IgD-negative memory B cell (primary cell): Measurements from ENCODE around the gene MYL6. TPM values are rescaled to one million over a fixed set of nuclear protein-coding genes. Genes with fewer than 3 reads are reported as not detected.
A peak's percentile ranks its signal among the peaks of the same experiment; 100 is the strongest.

Experiments used
- H3K27ac Mint-ChIP-seq, 3 donors: one replicate each; pipeline ENCODE4 v1.8.0; 2020 to 2022; ENCODE audit warnings: mild to moderate bottlenecking in 3 of 3, mixed read lengths in 3 of 3, moderate library complexity in 1 of 3
- H3K27me3 Mint-ChIP-seq: one replicate; pipeline ENCODE4 v1.8.0; 2021; ENCODE audit warnings: mixed read lengths
- H3K36me3 Mint-ChIP-seq: one replicate; pipeline ENCODE4 v1.8.0; 2020; ENCODE audit warnings: mild to moderate bottlenecking, mixed read lengths
- H3K4me1 Mint-ChIP-seq, 3 donors: one replicate each; pipeline ENCODE4 v1.8.0; 2020 to 2022; ENCODE audit warnings: mixed read lengths in 3 of 3, mild to moderate bottlenecking in 1 of 3
- H3K4me3 Mint-ChIP-seq, 4 donors: one replicate each; pipeline ENCODE4 v1.8.0; 2020 to 2022; ENCODE audit warnings: mild to moderate bottlenecking in 4 of 4, mixed read lengths in 4 of 4, moderate library complexity in 3 of 4
- H3K9me3 Mint-ChIP-seq, 3 donors: one replicate each; pipeline ENCODE4 v1.8.0; 2020 to 2021; ENCODE audit warnings: mixed read lengths in 3 of 3, mild to moderate bottlenecking in 1 of 3
- polyA plus RNA-seq: library from polyadenylated mRNA; unstranded; fragments of 300-500 nt; fragmentation: Illumina TruSeq; gene quantifications from one replicate; pipeline ENCODE4 v1.2.3, GENCODE V29; 2021

The MYL6 gene
- polyA plus RNA-seq, 1 donor from 2014 or later: 1,656 TPM

DNA sequence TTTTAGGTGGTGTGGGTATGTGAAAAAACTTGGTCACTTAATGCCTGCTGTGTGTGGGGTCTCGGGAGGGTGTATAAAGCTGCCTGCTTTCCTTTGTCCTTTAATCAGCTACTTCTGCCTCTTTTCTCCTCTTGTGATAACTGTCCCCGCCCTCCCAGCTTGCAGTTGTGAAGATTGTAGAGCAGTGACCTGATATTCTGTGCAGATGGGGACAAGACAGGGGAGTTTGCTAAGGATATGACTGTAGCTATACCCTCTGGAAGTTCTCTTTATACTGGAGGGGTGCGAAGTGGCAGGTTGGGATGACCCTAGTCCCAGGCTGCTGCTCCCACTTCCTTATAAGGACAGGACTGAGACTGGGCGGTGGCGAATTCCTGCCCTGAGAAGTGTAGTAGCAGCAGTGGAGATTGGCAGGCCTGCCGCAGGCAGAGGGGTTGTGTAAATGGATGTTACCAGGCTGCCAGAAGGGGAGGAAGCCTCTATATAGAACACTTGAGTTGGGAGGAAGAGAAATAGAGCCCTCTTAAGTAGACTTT is 835 bp downstream of the MYL6 start:
- Mint-ChIP-seq H3K27ac (peak overlapping the region; percentile 64 to 99 (median 97)), H3K4me1 (peaks cover 18 to 28% (median 27%) of the 10 kb centered on the region in 3 donors), H3K9me3 (no peaks in the 10 kb centered on the region), H3K4me3 (peak overlapping the region; percentile 79 to 100 (median 99)), H3K27me3 (no peaks in the 10 kb centered on the region), H3K36me3 (peaks cover 4% of the 10 kb centered on the region)

DNA sequence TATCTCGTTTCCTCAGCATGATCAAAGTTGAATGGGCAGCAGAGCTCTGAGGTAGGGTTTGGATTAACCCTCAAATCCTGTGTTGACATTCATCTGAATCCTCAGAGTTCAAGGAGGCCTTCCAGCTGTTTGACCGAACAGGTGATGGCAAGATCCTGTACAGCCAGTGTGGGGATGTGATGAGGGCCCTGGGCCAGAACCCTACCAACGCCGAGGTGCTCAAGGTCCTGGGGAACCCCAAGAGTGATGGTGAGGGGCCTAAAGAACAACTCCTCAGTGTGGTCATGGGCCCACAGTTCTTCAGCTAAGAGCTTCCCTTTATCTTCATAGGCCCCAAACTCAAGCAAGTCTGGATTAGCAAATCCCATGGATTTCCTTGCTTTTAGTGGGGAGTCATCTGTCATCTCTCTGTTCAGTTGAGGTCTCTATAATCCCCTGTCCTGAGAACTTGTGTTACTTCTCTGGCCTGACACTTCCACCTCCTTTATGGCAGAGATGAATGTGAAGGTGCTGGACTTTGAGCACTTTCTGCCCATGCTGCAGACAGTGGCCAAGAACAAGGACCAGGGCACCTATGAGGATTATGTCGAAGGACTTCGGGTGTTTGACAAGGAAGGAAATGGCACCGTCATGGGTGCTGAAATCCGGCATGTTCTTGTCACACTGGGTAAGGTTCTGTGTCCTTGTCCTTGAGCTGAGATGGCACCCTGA is 1.5 kb downstream of the MYL6 start:
- Mint-ChIP-seq H3K36me3 (peaks cover 4% of the 10 kb centered on the region), H3K4me1 (peaks cover 18 to 28% (median 27%) of the 10 kb centered on the region in 3 donors), H3K27ac (peak overlapping the region; percentile 64 to 99 (median 97)), H3K4me3 (peak overlapping the region; percentile 79 to 100 (median 99)), H3K9me3 (no peaks in the 10 kb centered on the region), H3K27me3 (no peaks in the 10 kb centered on the region)

DNA sequence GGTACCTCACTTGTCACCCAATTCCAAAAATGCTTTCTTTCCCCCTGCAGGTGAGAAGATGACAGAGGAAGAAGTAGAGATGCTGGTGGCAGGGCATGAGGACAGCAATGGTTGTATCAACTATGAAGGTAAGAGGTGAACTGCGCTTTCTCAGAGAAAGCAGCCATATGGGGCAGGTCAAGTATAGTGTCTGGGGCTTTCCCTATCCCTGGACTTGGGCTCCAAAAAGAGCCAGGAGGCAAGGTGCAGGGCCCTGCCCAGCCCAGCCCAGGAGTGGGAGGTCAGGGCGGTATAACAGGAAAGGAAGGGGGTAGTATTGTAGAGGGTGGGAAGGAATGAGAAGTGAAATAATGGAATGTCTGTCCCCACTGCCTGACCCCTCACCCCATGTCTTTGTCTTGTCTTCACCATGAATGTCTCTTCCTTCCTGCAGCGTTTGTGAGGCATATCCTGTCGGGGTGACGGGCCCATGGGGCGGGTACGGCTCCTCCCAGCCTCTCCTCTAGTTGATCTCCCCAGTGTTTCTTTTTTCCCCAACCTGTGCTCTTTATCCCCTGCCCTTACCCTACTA is 2.1 kb downstream of the MYL6 start:
- Mint-ChIP-seq H3K4me1 (peaks cover 18 to 27% (median 24%) of the 10 kb centered on the region in 3 donors), H3K36me3 (peaks cover 4% of the 10 kb centered on the region)

DNA sequence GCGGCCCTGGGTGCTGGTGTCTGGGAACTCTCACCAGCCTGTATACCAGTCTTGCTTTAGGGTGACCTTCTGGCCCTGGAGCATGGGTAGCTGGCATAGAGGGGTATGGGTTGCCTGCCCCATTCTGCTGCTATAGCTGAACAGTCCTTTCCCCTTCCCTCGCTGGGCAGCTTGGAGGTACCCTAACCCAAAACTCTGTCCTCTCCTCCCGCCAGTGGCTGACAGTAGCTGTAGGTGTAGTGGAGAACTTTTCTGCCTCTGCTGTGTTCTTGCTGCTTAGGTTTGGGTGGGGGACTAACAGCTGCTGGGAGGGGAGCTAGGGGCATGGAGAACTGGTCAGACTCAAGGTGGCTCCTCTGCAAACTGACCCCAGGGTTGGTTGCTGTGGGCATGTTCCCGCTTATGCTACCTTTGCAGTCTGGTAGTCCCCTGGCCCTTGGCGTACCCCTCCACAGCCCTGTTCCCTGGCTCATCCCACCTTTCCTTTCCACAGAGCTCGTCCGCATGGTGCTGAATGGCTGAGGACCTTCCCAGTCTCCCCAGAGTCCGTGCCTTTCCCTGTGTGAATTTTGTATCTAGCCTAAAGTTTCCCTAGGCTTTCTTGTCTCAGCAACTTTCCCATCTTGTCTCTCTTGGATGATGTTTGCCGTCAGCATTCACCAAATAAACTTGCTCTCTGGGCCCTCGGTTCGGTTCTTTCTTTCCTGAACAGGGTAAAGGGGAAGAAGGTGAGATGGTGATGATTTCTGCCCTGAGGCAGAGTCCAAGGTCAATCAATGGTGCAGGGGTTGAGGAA is 2.9 kb downstream of the MYL6 start:
- peak overlapping the region in 2 of 4 donors; percentile 79 to 84 for H3K4me3 Mint-ChIP-seq
- H3K27me3 Mint-ChIP-seq: no peaks in the 10 kb centered on the region
- H3K4me1 Mint-ChIP-seq: peaks cover 18 to 27% (median 21%) of the 10 kb centered on the region in 3 donors
- H3K27ac Mint-ChIP-seq: peak overlapping the region; percentile 64 to 97 (median 87)
- peaks cover 4% of the 10 kb centered on the region for H3K36me3 Mint-ChIP-seq
- H3K9me3 Mint-ChIP-seq: no peaks in the 10 kb centered on the region

More for the DNA sequence above, 2.1 kb downstream of the MYL6 start:
- H3K27ac Mint-ChIP-seq: peak overlapping the region; percentile 64 to 97 (median 87)
- H3K4me3 Mint-ChIP-seq: peak overlapping the region; percentile 79 to 100 (median 94)
- no peaks in the 10 kb centered on the region for H3K9me3 Mint-ChIP-seq
- no peaks in the 10 kb centered on the region for H3K27me3 Mint-ChIP-seq

DNA sequence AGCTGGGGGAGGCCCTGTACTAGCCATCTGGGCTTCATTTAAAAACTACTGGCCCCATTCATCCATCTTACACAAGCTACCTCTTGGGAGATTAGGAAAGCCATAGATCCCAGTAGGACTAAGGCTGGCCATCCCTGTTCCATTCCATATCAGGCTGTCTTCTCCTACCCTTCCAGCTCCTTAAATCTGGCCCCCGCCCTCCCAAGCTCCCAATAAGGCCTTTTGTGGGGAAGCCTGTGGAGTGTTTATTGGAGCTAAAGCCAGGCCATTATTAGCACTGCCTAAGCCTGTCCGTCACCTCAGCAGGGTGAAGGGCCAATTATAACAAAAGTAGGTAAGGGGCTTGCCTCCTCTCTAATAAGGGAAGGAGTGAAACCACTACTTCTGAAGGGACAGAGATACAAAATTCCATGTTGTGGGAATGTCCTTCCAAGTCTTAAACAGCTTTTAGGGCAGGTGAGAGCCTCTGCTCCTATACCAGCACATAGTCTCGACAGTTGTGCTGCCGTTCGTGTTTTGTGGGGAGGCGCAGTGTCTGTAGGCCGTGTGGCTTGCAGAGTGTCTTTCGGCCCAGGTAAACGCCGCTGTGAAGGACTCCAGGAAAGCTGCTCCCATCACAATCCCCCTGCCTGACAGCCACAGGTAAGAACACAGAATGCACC is 3.7 kb downstream of the MYL6 start:
- Mint-ChIP-seq H3K9me3 (no peaks in the 10 kb centered on the region), H3K27ac (peak overlapping the region in 2 of 3 donors; percentile 51 to 73), H3K4me3 (peak overlapping the region in 1 of 4 donors; percentile 79), H3K27me3 (no peaks in the 10 kb centered on the region), H3K36me3 (peaks cover 4% of the 10 kb centered on the region), H3K4me1 (peaks cover 18 to 27% (median 21%) of the 10 kb centered on the region in 3 donors)

DNA sequence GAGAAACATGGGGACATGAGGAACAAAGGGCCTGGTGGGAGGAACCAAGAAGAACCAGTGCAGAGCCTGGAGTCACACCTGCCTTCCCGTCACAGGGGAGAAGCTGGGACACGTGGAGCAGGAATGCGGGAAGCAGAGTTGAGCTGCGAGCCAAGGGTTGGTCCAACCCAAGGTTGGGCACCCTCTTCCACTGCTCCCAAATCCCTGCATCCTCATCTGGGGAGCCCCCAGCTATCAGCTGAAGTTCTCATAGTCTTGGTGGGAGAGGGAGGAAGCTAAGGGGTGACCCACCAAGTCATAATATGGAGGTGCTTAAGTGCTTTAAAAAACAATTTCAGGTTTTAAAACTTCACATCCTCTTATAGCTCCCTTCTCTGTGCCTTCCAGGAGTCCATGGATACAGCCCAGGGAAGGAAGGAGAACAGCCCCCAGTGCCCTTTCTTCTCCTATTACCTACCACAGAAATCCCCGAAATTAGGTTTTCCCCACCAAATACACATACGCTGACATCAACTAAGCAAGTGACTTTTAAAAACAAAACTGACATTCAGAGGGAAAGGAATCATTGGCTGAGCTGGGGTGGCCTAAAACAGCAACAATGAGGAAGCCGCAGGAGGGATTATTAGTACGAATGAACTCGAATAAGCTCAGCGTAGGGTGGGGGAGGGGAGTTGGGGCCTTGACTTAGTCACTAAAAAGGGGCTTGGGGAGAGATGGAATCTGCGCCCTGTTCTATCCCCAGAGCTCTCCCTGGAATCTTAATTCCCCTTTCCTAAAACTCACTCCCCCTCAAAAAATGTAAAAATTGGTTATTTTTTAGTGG is 4.5 kb downstream of the MYL6 start:
- Mint-ChIP-seq H3K4me3 (no peak overlapping the region), H3K27ac (peak overlapping the region; percentile 19 to 44 (median 31)), H3K27me3 (no peaks in the 10 kb centered on the region), H3K9me3 (no peaks in the 10 kb centered on the region), H3K4me1 (peaks cover 18 to 24% (median 20%) of the 10 kb centered on the region in 3 donors), H3K36me3 (peaks cover 4% of the 10 kb centered on the region)

DNA sequence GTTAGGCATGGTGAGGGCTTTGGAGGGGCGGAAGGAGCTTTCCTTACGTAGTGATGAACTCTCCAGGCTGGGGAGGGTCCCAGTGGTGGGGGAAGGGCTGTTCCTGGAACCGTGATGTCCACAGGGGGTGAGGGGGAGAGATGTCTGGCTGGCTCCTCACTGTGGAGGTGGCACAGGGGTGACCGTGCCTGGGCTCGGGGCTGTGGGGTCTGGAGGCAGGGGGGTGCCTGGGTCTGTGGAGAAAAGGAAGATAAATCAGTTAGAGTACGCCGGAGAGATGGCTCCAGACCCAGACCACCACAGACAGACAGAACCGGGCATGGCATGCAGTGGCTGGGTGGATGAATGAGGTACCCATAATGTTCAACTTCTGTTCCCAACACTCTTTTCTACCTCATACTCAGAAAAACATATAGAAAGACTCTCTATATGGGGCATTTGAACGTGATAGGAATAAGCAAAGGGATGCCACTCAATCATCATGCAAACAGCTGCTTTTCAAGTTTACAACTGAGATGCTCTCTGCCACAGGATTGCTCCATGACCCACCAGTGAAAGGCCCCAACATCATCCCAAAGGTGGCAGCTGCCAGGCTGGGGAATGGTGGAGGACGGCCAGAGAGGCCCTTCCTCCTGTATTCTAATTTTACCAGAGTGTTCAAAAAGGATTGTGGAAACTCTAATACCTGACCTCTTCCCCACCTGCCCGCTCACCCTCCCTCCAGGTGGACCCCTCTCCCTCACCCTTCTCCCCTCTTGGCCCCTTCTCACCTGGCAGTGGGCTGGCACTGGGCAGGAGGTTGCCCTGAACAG is 5.6 kb downstream of the MYL6 start:
- Mint-ChIP-seq H3K9me3 (no peaks in the 10 kb centered on the region), H3K36me3 (peaks cover 4% of the 10 kb centered on the region), H3K27me3 (no peaks in the 10 kb centered on the region), H3K27ac (peak overlapping the region in 2 of 3 donors; percentile 23 to 43), H3K4me3 (peak overlapping the region in 2 of 4 donors; percentile 37 to 55), H3K4me1 (peaks cover 18 to 24% (median 18%) of the 10 kb centered on the region in 3 donors)

DNA sequence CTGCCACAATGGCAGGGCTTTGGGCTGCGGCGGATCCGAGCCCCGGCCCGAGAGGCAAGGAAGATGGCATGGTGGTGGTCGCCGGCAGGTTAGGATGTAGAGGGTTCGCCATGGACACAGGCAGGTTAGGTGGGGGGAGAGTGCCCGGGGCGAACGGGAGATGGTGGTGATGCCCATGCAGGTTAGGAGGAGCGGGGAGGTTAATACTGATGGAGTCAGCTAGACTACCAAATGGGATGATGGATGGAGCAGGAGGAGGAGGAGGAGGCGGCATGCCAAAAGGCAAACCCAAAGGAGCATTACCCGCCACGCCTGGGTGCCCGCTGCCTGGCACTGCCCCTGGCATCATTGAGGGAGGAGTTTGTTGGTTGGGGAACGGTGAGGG is 6.2 kb downstream of the MYL6 start:
- H3K36me3 Mint-ChIP-seq: peaks cover 4% of the 10 kb centered on the region
- peak overlapping the region in 1 of 4 donors; percentile 55 for H3K4me3 Mint-ChIP-seq
- peak overlapping the region in 1 of 3 donors; percentile 43 for H3K27ac Mint-ChIP-seq
- H3K9me3 Mint-ChIP-seq: no peaks in the 10 kb centered on the region
- peaks cover 12 to 18% (median 13%) of the 10 kb centered on the region in 3 donors for H3K4me1 Mint-ChIP-seq
- no peaks in the 10 kb centered on the region for H3K27me3 Mint-ChIP-seq

DNA sequence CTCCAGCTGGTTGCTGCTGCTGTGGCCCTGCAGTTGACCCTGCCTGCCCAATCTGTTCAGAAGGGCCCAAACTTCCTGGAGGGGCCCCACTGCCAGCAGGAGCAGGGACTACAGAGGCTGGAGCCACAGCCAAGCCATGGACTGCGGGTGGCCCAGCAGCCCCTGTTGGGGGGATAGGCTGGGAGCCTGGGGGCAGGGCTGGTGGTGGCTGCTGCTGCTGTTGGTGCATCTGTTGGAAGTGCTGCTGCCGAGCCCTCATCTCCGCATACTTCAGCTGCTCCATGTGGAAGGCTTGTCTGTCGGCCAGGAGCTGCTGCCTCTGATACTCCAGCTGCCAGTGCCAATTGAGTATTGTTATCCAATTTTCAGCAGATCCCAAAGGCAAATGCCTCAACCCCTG is 7.2 kb downstream of the MYL6 start:
- H3K27me3 Mint-ChIP-seq: no peaks in the 10 kb centered on the region
- peaks cover 5 to 8% (median 7%) of the 10 kb centered on the region in 3 donors for H3K4me1 Mint-ChIP-seq
- H3K4me3 Mint-ChIP-seq: no peak overlapping the region
- no peaks in the 10 kb centered on the region for H3K9me3 Mint-ChIP-seq
- H3K27ac Mint-ChIP-seq: no peak overlapping the region
- H3K36me3 Mint-ChIP-seq: peaks cover 2% of the 10 kb centered on the region

DNA sequence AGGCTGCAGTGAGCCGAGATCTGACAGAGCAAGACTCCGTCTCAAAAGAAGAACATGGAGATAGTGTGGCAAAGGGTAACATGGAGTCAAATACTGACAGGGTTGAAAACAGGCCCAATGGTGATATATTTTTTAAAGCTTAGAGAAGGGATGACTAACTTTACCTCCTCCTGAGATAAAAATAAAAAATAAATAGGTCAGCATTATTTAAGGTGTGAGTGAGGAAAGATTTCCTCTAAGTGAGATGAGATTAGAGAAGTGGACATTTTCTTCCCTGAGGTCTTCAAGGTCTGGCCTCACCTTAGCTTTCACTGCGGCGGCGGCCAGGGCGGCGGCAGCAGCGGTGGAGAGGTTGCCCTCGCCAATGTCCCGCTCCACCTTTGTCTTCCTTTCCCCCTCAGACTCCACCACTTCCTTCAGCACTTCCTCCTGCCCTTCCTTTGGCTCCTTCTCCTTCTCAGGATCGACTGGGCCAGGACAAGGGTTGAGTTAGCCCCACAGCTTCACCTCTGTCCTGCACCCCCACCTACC is 11.1 kb downstream of the MYL6 start:
- Mint-ChIP-seq H3K27ac (peak overlapping the region in 2 of 3 donors; percentile 51 to 90), H3K36me3 (no peaks in the 10 kb centered on the region), H3K9me3 (no peaks in the 10 kb centered on the region), H3K4me3 (peak overlapping the region in 1 of 4 donors; percentile 26), H3K4me1 (no peaks in the 10 kb centered on the region), H3K27me3 (no peaks in the 10 kb centered on the region)

DNA sequence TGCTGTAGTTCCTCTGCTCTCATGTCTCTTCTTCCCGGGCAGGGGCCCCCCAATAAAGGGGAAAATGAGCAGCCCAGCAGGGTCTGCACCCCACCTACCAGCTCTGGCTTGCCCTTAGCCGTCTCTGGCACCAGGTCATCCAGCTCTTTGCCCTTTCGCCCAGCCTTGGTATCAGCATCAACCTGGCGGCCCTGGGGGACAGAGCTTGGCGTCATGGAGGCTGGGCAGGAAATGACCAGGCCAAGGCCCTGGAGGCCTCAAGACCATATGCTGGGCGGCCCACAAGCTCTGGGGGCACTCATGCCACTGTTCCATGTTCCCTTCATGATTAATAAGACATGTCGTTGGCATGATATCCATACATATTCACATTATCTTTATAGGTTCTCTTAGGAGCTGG is 14.7 kb downstream of the MYL6 start:
- Mint-ChIP-seq H3K36me3 (no peaks in the 10 kb centered on the region), H3K27me3 (no peaks in the 10 kb centered on the region), H3K4me3 (no peak overlapping the region), H3K4me1 (no peaks in the 10 kb centered on the region), H3K9me3 (no peaks in the 10 kb centered on the region), H3K27ac (no peak overlapping the region)

DNA sequence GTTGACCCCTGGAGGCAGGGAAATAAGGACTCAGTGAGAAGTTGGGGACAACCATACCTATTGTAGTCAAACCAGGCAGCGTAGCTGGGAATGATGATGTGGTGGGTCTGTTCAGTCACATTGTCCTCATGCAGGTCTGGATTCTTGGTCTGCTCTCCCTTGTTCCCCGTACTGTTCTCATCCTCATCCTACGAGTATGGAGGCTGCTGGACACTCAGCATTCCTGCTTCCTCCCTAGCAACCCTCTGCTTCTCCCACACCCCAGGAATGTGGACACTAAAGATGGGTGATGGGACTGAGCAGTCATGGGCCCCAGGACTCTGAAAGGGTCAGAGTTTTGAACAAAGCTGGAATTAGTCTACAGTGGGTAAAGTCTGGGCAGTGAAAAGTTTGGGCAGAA is 20.2 kb downstream of the MYL6 start:
- H3K9me3 Mint-ChIP-seq: no peaks in the 10 kb centered on the region
- H3K4me1 Mint-ChIP-seq: no peaks in the 10 kb centered on the region
- H3K27me3 Mint-ChIP-seq: no peaks in the 10 kb centered on the region
- peak overlapping the region in 1 of 3 donors; percentile 2 for H3K27ac Mint-ChIP-seq
- no peaks in the 10 kb centered on the region for H3K36me3 Mint-ChIP-seq
- no peak overlapping the region for H3K4me3 Mint-ChIP-seq

DNA sequence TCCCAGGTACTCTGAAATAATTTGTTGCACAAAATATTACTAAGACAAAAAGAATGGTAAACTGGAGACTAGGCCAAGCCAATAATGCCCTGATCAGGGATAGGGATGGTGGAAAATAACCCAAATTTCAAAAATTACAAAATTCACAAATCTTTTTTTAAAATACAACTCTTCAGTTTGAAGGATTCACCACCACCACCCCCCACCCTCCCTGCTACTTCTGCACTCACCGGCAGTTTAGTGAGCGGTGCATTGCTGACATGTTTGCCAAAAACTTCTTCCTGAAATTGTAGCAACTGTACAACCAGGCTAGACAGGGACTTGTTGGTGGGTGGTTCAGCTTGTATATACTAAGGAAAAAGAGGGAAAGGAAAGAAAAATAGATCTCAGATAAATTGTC is 28.8 kb downstream of the MYL6 start:
- Mint-ChIP-seq H3K27ac (peak overlapping the region in 1 of 3 donors; percentile 100), H3K27me3 (no peaks in the 10 kb centered on the region), H3K4me1 (peaks cover 27 to 30% (median 30%) of the 10 kb centered on the region in 3 donors), H3K4me3 (peak overlapping the region in 2 of 4 donors; percentile 78 to 98), H3K36me3 (no peaks in the 10 kb centered on the region), H3K9me3 (no peaks in the 10 kb centered on the region)
